GM18907 (cell line): ENCODE measurements around the gene SH3RF2.
A peak's percentile ranks its signal among the peaks of the same experiment; 100 is the strongest.
"Not testable (repeated sequence)": the region's sequence is repeated elsewhere in the genome, so short reads cannot be mapped to it uniquely, and the experiment has no call there.

ENCODE experiments used
- ATAC-seq: cut with Tn5 transposase; IDR thresholded peaks from one replicate; pipeline ENCODE4 v1.9.1; 2021; ENCODE audit warnings: mild to moderate bottlenecking, moderate library complexity; ENCODE audit not compliant: unreplicated experiment

SH3RF2 gene

DNA sequence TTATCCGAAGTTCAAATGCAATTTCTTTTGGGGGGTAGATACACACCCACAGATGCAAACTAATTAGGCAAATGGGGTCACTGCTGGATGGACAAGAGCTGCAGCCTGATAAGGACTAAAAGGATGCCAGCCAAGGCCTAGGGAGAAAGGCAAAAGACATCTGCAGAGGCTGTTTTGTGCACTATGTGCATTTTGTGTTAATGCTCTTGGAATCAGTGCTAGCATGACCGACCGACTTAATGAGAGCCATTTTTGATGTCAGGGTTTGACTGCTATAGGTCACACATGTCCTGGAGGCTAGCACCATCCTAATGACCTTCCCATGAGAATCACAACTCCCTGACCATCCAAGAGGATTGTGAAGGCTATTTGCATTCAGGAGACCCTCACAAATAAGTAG, 134.4 kb downstream of the SH3RF2 start:
- ATAC-seq = no peak

DNA sequence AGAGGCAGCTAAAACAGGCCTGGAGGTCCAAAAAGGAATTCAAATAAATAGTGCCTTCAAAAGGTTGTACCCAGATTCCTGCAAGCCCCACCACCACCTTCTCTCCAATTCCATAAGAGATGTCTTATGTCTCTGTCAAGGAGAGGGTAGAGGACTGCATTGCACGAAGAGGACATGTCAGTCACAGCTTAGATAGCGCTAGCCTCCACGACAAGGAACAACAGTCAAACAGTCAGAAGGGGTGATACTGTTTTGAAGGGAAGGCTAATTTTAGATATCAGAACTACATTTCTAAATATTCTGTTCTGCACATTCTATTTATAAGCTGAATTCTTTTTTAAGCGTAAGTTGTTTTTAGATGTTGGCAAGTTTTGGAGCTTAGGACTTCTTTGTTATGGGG, 134.8 kb downstream of the SH3RF2 start:
- no peak for ATAC-seq

DNA sequence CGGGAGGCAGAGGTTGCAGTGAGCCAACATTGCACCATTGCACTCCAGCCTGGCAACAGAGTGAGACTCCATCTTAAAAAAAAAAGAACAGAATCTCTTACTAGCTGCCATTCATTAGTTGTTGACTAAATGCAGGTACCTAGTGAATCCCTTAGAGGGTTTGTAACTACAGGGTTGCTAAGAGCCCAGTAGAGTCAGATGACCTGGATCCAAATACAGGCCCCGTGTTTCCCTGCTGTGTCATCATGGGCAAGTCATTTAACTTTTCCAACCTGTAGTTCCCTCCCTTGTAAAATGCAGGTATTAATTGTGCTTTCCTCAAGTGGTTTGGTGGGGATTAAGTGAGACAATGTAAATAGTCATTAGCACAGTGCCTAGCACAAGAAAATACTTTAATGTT, 136.2 kb downstream of the SH3RF2 start:
- ATAC-seq = no peak

- ATAC-seq = no peak
Measured at GRCh38 chr5:146073239-146073900, 137.0 kb downstream of the SH3RF2 start.

GRCh38 chr5:146076028-146076427, 139.7 kb downstream of the SH3RF2 start:
- ATAC-seq = no peak

DNA sequence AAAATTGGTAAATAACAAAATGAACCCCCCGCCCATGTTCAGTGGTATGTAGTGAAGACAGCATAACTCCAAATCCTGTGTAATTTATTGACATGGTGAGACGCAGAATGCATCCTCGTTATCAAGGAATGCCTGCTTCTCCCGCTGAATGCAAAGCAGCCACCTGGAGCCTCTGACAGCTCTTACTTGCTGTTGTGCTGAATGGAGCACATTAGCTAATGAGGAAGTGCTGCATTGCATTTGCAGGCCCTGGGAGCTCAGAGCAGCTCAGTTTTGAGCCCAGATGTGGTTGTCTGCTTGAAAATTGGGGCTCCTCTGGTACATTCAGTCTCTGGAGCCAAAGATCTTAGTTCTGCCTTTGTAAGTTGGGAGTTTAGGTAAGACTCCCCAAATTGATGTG, 140.1 kb downstream of the SH3RF2 start:
- ATAC-seq = no peak

- no peak for ATAC-seq
Measured at GRCh38 chr5:146078566-146078965, 142.2 kb downstream of the SH3RF2 start.

DNA sequence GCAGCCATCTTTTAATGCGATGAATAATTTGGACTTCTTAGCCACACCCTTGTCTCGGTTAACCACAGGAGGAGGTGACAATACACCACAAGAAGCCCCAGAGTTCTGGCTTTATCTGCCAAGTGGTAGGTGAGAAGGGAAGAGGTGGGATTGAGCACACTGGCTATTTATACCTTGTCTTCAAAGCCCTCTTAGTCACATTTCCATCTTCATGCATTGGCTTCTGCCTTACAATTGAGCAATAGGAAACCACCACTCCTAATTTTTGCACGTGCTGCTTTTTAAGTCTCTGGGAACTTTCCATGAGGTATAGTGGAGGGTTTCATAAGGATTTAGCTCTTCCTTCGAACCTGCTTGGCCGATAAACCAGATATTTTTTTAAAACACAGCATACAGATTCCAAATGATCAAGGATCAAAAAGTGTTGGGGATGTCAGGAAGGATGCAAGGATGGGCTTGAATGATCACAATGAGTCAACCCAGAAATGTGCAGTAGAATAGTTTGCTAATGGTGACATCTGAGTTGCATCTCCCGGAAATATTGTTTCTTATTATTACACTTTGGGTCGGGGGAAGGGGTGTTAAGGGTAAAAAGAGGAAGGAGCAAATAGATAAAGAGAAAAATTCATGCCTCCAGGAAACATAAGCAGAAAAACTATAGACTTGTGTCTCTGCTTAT, 143.5 kb downstream of the SH3RF2 start:
- ATAC-seq = no peak

- no peak for ATAC-seq
Measured at GRCh38 chr5:146081556-146081955, 145.2 kb downstream of the SH3RF2 start.

- peak; percentile 95 for ATAC-seq
Measured at GRCh38 chr5:146082798-146083197, 146.4 kb downstream of the SH3RF2 start.

DNA sequence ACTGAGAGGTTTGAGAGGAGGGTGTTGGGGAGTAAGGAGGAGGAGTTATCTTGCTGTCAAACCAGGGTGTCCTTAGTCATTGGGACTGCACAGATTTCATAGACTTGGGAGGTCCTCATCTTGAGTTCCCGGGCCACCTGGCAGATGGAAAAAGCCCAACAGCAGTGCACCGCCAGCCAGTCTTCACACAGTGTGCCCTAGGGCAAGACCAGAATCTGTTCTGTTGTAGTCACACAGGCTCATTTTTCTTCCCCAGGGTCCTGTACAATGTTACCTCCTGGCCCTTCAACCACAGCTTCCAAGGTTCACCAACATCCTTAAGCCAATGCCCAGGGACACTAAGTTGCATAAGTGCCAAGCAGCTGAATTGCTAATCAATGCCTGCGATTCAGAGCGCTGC, 148.0 kb downstream of the SH3RF2 start:
- no peak for ATAC-seq

- ATAC-seq = no peak
Measured at GRCh38 chr5:146088098-146088497, 151.7 kb downstream of the SH3RF2 start.

DNA sequence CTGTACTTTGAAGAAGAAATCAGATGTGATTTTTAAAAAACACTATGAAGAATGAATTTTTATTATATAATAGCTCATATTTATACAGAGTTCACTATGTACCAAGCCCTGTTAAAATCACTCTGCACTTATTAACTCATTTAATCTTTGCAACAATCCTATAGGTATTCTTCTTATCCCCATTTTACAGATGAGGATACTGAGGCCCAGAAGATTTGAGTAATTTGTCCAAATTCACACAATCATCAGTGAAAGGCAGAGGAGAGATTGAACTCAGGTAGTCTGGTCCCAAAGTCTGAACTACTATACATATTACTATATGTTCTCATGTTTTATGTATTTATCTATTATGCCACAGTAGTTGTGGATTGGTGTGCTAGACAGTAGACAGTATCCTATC, 152.9 kb downstream of the SH3RF2 start:
- ATAC-seq = no peak

DNA sequence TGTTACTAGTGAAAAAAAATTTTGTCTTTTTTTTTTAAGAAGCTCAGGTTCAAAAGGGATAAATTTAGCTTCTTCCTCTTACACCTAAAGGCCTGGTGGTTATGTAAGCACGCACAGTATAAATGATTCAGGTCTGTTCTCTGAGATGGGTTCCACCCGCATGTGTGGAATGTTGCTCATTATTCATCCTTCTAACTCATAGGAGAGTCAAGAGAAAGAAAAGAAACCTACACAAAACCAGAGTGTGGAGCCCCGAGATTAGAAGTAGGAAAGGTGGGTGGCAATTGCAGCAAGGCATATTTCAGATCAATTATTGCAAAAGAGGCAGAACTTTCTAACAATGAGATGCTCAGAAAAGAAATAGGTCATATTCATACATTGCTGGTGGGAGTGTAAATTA, 155.5 kb downstream of the SH3RF2 start:
- ATAC-seq = no peak

- no peak for ATAC-seq
Measured at GRCh38 chr5:146098047-146098446, 161.7 kb downstream of the SH3RF2 start.

DNA sequence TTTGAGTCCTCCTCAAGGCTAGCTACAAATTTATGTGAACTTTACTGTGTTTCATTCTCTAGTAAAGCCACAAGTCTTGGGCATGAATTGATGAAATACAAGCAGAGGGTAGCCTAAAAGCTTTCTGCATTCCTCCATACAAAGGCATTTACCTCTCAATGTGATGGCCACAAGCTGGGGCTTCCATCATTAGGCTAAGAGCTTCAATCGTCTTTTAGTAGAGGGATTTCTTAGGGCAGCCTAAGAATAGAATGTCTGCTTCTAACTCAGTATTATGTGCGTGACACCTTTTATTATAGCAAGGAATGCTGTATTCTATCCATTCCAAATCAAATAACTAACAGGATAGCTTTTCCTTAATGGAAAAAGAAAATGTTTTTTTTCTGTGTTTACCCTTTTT, 165.3 kb downstream of the SH3RF2 start:
- ATAC-seq = no peak

- ATAC-seq = no peak
Measured at GRCh38 chr5:146103594-146103993, 167.2 kb downstream of the SH3RF2 start.

DNA sequence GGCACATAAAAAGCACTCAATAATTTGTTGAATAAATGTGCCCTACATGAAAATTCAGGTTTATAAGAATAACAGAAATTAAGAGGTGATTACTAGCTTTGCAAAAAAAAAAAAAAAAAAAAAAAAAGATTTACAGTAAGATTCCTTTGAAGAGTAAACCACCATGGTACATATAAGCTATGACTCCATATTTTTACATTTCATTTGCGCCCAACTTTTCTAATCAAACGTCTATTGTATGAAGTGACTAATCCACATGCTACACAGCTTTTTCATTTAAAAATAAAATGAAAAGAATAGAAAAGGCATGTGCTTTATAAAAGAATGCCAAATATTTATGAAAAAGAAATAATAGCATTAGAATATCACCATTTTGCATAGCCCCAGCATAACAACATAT, 169.1 kb downstream of the SH3RF2 start, which contains the start of gene PLAC8L1:
Gene PLAC8L1, minus strand, starts transcription at position 101 of the 400 bp plus-strand sequence. CDS start 1,266 bp downstream, outside the sequence.
- ATAC-seq = no peak

- ATAC-seq = no peak
Measured at GRCh38 chr5:146107901-146108300, 171.5 kb downstream of the SH3RF2 start.

DNA sequence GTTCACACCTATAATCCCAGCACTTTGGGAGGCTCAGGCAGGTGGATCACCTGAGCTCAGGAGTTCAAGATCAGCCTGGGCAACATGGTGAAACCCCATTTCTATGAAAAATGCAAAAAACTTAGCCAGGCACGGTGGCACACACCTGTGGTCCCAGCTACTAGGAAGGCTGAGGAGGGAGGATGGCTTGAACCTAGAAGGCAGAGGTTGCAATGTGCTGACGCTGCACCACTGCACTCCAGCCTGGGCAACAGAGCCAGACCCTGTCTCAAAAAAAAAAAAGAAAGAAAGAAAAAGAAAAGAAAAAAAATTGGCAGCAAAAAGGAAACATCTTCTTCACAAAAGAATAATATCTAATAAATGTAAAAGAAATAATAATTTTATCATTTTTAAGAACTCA, 172.5 kb downstream of the SH3RF2 start:
- not testable (repeated sequence) for ATAC-seq

GRCh38 chr5:146109379-146109778, 173.0 kb downstream of the SH3RF2 start:
- ATAC-seq = no peak

DNA sequence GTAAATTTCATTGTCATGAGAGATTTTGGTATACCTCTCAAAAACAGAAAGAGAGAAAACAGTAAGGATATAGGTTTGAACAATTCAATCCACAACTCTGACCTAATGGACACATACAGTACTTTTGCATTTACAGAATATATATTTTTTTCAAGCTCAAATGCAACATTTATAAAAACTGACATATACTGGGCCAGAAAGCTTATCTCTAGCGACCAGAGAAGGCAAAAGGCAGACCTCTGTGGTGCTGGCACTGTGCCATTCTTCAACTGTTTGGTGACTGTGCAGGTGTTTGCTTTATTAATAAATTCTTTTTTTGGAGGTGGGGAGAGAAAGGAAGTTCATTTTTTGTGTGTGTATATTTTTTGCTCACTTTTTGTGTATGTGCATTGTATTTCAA, 175.0 kb downstream of the SH3RF2 start:
- ATAC-seq = no peak

GRCh38 chr5:146112476-146112875, 176.1 kb downstream of the SH3RF2 start:
- no peak for ATAC-seq
